Keratinocyte (primary cell): ENCODE data around the gene PAH. TPM values are rescaled to one million over a fixed set of nuclear protein-coding genes. Genes with fewer than 3 reads are reported as not detected.

Experiments used
- DNase-seq: peaks from one replicate; pipeline ENCODE4 v3.0.0-alpha.2; 2011; ENCODE audit warnings: low read depth, missing footprints, low spot score
- FAIRE-seq: peaks from 2 replicates; lab custom pipeline; 2011; peaks lifted over from hg19 to GRCh38; lab: Jason Lieb, UNC
- H2AFZ ChIP-seq: 2 replicates; pipeline ENCODE4 v1.6.0; 2012; ENCODE audit warnings: low read length, control low read depth, inconsistent platforms; ENCODE audit not compliant: control insufficient read depth
- H3K27ac ChIP-seq: 2 replicates; pipeline ENCODE4 v1.5.1; 2011; ENCODE audit warnings: low read length; ENCODE audit not compliant: control insufficient read depth, insufficient read depth
- H3K27me3 ChIP-seq: 3 replicates; pipeline ENCODE4 v1.6.0; 2011; ENCODE audit warnings: low read length; ENCODE audit not compliant: control insufficient read depth, insufficient read depth; ENCODE audit errors: extremely low read depth
- H3K36me3 ChIP-seq, 2 experiments: 2 replicates in 1 of 2; 3 replicates in 1 of 2; pipeline ENCODE4 v1.5.1; 2011; ENCODE audit warnings: low read length in 2 of 2, mild to moderate bottlenecking in 1 of 2; ENCODE audit not compliant: control insufficient read depth in 2 of 2, insufficient read depth in 2 of 2; ENCODE audit errors: extremely low read depth in 1 of 2
- H3K4me1 ChIP-seq: 3 replicates; pipeline ENCODE4 v1.5.1; 2011; ENCODE audit warnings: low read length; ENCODE audit not compliant: control insufficient read depth, insufficient read depth; ENCODE audit errors: extremely low read depth
- H3K4me2 ChIP-seq: 3 replicates; pipeline ENCODE4 v1.6.0; 2011; ENCODE audit warnings: low read depth, low read length; ENCODE audit not compliant: control insufficient read depth, insufficient read depth; ENCODE audit errors: extremely low read depth
- H3K4me3 ChIP-seq, 3 experiments: fragments of 200-600 bp in 1 of 3; sonication (generic) in 1 of 3; 2 replicates in 2 of 3; 3 replicates in 1 of 3; pipeline ENCODE4 v1.5.1; 2011 to 2016; ENCODE audit warnings: low read length in 3 of 3, mild to moderate bottlenecking in 3 of 3, control low read depth in 2 of 3, inconsistent platforms in 1 of 3, low read depth in 1 of 3, mixed read lengths in 1 of 3, mixed run types in 1 of 3, moderate library complexity in 1 of 3; ENCODE audit not compliant: control insufficient read depth in 2 of 3, insufficient read depth in 2 of 3; ENCODE audit errors: extremely low read depth in 1 of 3
- H3K79me2 ChIP-seq: 2 replicates; pipeline ENCODE4 v1.6.0; 2012; ENCODE audit warnings: low read length; ENCODE audit not compliant: control insufficient read depth, insufficient read depth
- H3K9ac ChIP-seq: 3 replicates; pipeline ENCODE4 v1.6.0; 2011; ENCODE audit warnings: low read length; ENCODE audit not compliant: control insufficient read depth, insufficient read depth; ENCODE audit errors: extremely low read depth
- H3K9me1 ChIP-seq: 3 replicates; pipeline ENCODE4 v1.6.0; 2011; ENCODE audit warnings: low read length; ENCODE audit not compliant: control insufficient read depth, insufficient read depth; ENCODE audit errors: extremely low read depth
- H3K9me3 ChIP-seq: 2 replicates; pipeline ENCODE4 v1.5.1; 2012; ENCODE audit warnings: low read depth, low read length; ENCODE audit not compliant: control insufficient read depth
- H4K20me1 ChIP-seq: 3 replicates; pipeline ENCODE4 v1.6.0; 2011; ENCODE audit warnings: low read length; ENCODE audit not compliant: control insufficient read depth, insufficient read depth; ENCODE audit errors: extremely low read depth
- EZH2 ChIP-seq: IDR thresholded peaks from one replicate; pipeline ENCODE4 v1.6.1; 2012; ENCODE audit warnings: inconsistent platforms, mild to moderate bottlenecking, low read length, moderate library complexity
- dilution Hi-C: fragments of 300-500 bp; cut with MboI; formaldehyde crosslinking; loops from one replicate; pipeline ENCODE4 v1.7.0; 2020; ENCODE audit warnings: low sequenced_read_pairs; ENCODE audit not compliant: extremely low pct_ligation_motif_present
- polyA plus RNA-seq, 5 experiments: library from polyadenylated mRNA; depleted of rRNA in 3 of 5; stranded (reverse) in 3 of 5; stranded (forward) in 1 of 5; unstranded in 1 of 5; fragments of >200 nt; gene quantifications; 1 replicate in 1 of 5; 2 replicates in 3 of 5; 3 replicates in 1 of 5; pipeline versions ENCODE4 v1.2.1 to v1.2.3, GENCODE V29; 2011 to 2012; ENCODE audit warnings: missing spikeins in 2 of 5, low read depth in 1 of 5, low replicate concordance in 1 of 5
- TF ChIP-seq, protein P1 (sequence below), 3 experiments: IDR thresholded peaks in 1 of 3; conservative IDR thresholded peaks in 1 of 3; optimal IDR thresholded peaks in 1 of 3; 2 replicates in 2 of 3; 3 replicates in 1 of 3; pipeline versions ENCODE3 to v1.5.1; 2011; ENCODE audit warnings: low read length in 3 of 3, mild to moderate bottlenecking in 3 of 3, moderate library complexity in 2 of 3, control low read depth in 1 of 3, inconsistent platforms in 1 of 3; ENCODE audit not compliant: insufficient read depth in 2 of 3; ENCODE audit errors: extremely low read depth in 1 of 3

PAH gene
- polyA plus RNA-seq, 1 donor (not counting 4 experiments of a cell fraction or from before 2014, with no cell fraction given) = not detected

DNA sequence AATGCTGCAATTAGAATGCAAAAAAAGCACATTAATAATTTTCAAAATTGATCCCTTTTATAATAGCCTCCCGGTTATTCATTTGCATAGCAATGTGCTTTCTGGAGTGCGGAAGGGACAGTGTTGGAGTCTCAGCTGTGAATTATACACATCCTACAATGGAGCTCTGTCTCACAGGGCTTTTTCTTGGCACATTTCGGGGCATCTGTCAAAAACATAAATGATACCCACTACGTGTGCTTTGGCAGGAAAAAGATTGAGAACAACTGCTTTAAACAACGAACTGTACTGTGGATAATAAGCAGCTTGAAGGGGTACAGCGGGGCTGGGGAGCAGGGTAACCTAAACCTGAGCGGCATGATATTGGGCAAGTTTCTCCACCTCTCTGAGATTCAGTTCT lies 123.1 kb downstream of the PAH start:
- no peak for FAIRE-seq
- Histone ChIP-seq H3K9me3 (no peaks in the 10 kb centered on the region), H3K4me2 (no peak overlapping the region), H2AFZ (no peak overlapping the region), H3K9me1 (no peaks in the 10 kb centered on the region), H3K36me3 (no peaks in the 10 kb centered on the region), H4K20me1 (no peaks in the 10 kb centered on the region), H3K27ac (no peak overlapping the region), H3K4me3 (no peak overlapping the region), H3K27me3 (no peaks in the 10 kb centered on the region), H3K9ac (no peak overlapping the region), H3K79me2 (no peaks in the 10 kb centered on the region), H3K4me1 (no peaks in the 10 kb centered on the region)
- dilution Hi-C loops = no loop called here
- no peak for TF ChIP-seq EZH2
- TF ChIP-seq, protein P1, sequence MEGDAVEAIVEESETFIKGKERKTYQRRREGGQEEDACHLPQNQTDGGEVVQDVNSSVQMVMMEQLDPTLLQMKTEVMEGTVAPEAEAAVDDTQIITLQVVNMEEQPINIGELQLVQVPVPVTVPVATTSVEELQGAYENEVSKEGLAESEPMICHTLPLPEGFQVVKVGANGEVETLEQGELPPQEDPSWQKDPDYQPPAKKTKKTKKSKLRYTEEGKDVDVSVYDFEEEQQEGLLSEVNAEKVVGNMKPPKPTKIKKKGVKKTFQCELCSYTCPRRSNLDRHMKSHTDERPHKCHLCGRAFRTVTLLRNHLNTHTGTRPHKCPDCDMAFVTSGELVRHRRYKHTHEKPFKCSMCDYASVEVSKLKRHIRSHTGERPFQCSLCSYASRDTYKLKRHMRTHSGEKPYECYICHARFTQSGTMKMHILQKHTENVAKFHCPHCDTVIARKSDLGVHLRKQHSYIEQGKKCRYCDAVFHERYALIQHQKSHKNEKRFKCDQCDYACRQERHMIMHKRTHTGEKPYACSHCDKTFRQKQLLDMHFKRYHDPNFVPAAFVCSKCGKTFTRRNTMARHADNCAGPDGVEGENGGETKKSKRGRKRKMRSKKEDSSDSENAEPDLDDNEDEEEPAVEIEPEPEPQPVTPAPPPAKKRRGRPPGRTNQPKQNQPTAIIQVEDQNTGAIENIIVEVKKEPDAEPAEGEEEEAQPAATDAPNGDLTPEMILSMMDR (optimal IDR thresholded peaks at IDR 0.05 in 1 of 3, IDR thresholded peaks at IDR 0.05 in 1 of 3, conservative IDR thresholded peaks at IDR 0.05 in 1 of 3; ENCODE audit: extremely low read depth in 1 of 3, insufficient read depth in 2 of 3, low read length in 3 of 3) = no peak
- no peak for DNase-seq

Other genes starting within 250 kb of the PAH start
- gene ASCL1, start 40.4 kb upstream of the PAH start, polyA plus RNA-seq = 0.03 TPM in 1 of 3 replicates, not detected in the others